CD4-positive, alpha-beta T cell treated with Interleukin-21 for 1 hour (primary cell): ENCODE results near the gene SLC10A4.

Experiments used
- DNase-seq: peaks from one replicate; pipeline ENCODE4 v3.0.0-alpha.2; 2020

The SLC10A4 gene

GRCh38 chr4:48490012-48490679, 7.0 kb downstream of the SLC10A4 start, which contains the start of gene ZAR1:
Gene ZAR1 (plus strand): TSS chr4:48490252. CDS start chr4:48490292, 40 bp downstream.
- no peak for DNase-seq

- no peak for DNase-seq
Observed at GRCh38 chr4:48490680-48491513, 7.8 kb downstream of the SLC10A4 start.

- no peak for DNase-seq
Observed at GRCh38 chr4:48491514-48492176, 8.5 kb downstream of the SLC10A4 start.

- no peak for DNase-seq
Observed at GRCh38 chr4:48493452-48494100, 10.4 kb downstream of the SLC10A4 start.

GRCh38 chr4:48495941-48496340, 12.8 kb downstream of the SLC10A4 start:
- DNase-seq, result no peak

- DNase-seq, result no peak
Observed at GRCh38 chr4:48498895-48499294, 15.8 kb downstream of the SLC10A4 start.

GRCh38 chr4:48499551-48500066, 16.5 kb downstream of the SLC10A4 start:
- no peak for DNase-seq

GRCh38 chr4:48503233-48504025, 20.3 kb downstream of the SLC10A4 start:
- DNase-seq, result no peak

GRCh38 chr4:48504026-48504330, 20.8 kb downstream of the SLC10A4 start:
- no peak for DNase-seq

GRCh38 chr4:48504352-48504751, 21.2 kb downstream of the SLC10A4 start:
- no peak for DNase-seq

- DNase-seq, result no peak
Observed at GRCh38 chr4:48506716-48507115, 23.6 kb downstream of the SLC10A4 start.

GRCh38 chr4:48509543-48509942, 26.4 kb downstream of the SLC10A4 start:
- DNase-seq, result no peak

- no peak for DNase-seq
Observed at GRCh38 chr4:48518143-48518542, 35.0 kb downstream of the SLC10A4 start.

- no peak for DNase-seq
Observed at GRCh38 chr4:48526406-48526805, 43.3 kb downstream of the SLC10A4 start.

GRCh38 chr4:48538358-48538757, 55.2 kb downstream of the SLC10A4 start:
- no peak for DNase-seq
